HG02885 (cell line): ENCODE results near the gene SLMAP.

ENCODE experiments used
- ATAC-seq: cut with Tn5 transposase; IDR thresholded peaks from one replicate; pipeline ENCODE4 v1.9.1; 2021; ENCODE audit warnings: mild to moderate bottlenecking; ENCODE audit not compliant: unreplicated experiment, poor library complexity

The SLMAP gene

GRCh38 chr3:57978316-57978715 is 222.2 kb downstream of the SLMAP start:
- no peak for ATAC-seq
